ENCODE results near the gene PAX7. TPM values are rescaled to one million over a fixed set of nuclear protein-coding genes. Genes with fewer than 3 reads are reported as not detected.

PAX7 gene
- polyA plus RNA-seq, 1 donor from 2014 or later: not detected

GRCh38 chr1:18603212-18603852 lies 27.3 kb upstream of the PAX7 start:
- TF ChIP-seq CTCF (IDR thresholded peaks at IDR 0.05; ENCODE audit: poor library complexity, severe bottlenecking) (no peak), TAF1 (IDR thresholded peaks at IDR 0.05; ENCODE audit: low read depth) (no peak), REST (IDR thresholded peaks at IDR 0.05; ENCODE audit: borderline replicate concordance) (no peak), EZH2 (IDR thresholded peaks at IDR 0.05; ENCODE audit: borderline replicate concordance, insufficient read depth, low read length, poor library complexity, severe bottlenecking) (no peak), EP300 (conservative IDR thresholded peaks at IDR 0.05; ENCODE audit: poor library complexity, severe bottlenecking) (no peak), RAD21 (conservative IDR thresholded peaks at IDR 0.05) (no peak), SMC3 (conservative IDR thresholded peaks at IDR 0.05; ENCODE audit: poor library complexity) (no peak), MXI1 (conservative IDR thresholded peaks at IDR 0.05; ENCODE audit: poor library complexity, severe bottlenecking) (no peak), POLR2AphosphoS5 (IDR thresholded peaks at IDR 0.05) (no peak)
- Histone ChIP-seq H3K27me3 (ENCODE audit: insufficient read depth, low read depth, low read length) (no peaks in the 10 kb centered on the region), H3K4me2 (ENCODE audit: low read length) (no peak overlapping the region), H3F3A (ENCODE audit: insufficient read depth, low read length, poor library complexity, severe bottlenecking) (no peaks in the 10 kb centered on the region), H2AFZ (ENCODE audit: low read depth, low read length) (no peak overlapping the region), H3K9me2 (ENCODE audit: insufficient read depth, low read length) (no peaks in the 10 kb centered on the region), H4K20me1 (ENCODE audit: insufficient read depth) (no peaks in the 10 kb centered on the region), H3K79me2 (replicated peaks; ENCODE audit: insufficient read depth, low read length) (no peaks in the 10 kb centered on the region), H3K4me3 (ENCODE audit: low read length) (no peak overlapping the region), H3K27ac (ENCODE audit: low read length) (no peak overlapping the region), H3K36me3 (ENCODE audit: insufficient read depth, low read length) (no peaks in the 10 kb centered on the region), H3K9ac (ENCODE audit: low read length) (no peak overlapping the region), H3K9me3 (ENCODE audit: low read length) (no peaks in the 10 kb centered on the region)

- no peaks in the 10 kb centered on the region for H3K9me3 ChIP-seq (ENCODE audit: low read length)
- H3K27ac ChIP-seq (ENCODE audit: low read length): no peak overlapping the region
- H3F3A ChIP-seq (ENCODE audit: insufficient read depth, low read length, poor library complexity, severe bottlenecking): no peaks in the 10 kb centered on the region
- H3K4me3 ChIP-seq (ENCODE audit: low read length): no peak overlapping the region
- no peaks in the 10 kb centered on the region for H3K27me3 ChIP-seq (ENCODE audit: insufficient read depth, low read depth, low read length)
- no peaks in the 10 kb centered on the region for H3K36me3 ChIP-seq (ENCODE audit: insufficient read depth, low read length)
- no peak overlapping the region for H2AFZ ChIP-seq (ENCODE audit: low read depth, low read length)
- no peaks in the 10 kb centered on the region for H3K79me2 ChIP-seq (replicated peaks; ENCODE audit: insufficient read depth, low read length)
- H3K9ac ChIP-seq (ENCODE audit: low read length): no peak overlapping the region
- no peaks in the 10 kb centered on the region for H4K20me1 ChIP-seq (ENCODE audit: insufficient read depth)
- no peaks in the 10 kb centered on the region for H3K9me2 ChIP-seq (ENCODE audit: insufficient read depth, low read length)
- no peak for TF ChIP-seq EP300 (conservative IDR thresholded peaks at IDR 0.05; ENCODE audit: poor library complexity, severe bottlenecking)
- TF ChIP-seq REST (IDR thresholded peaks at IDR 0.05; ENCODE audit: borderline replicate concordance): no peak
- TF ChIP-seq POLR2AphosphoS5 (IDR thresholded peaks at IDR 0.05): no peak
- TF ChIP-seq MXI1 (conservative IDR thresholded peaks at IDR 0.05; ENCODE audit: poor library complexity, severe bottlenecking): no peak
- no peak overlapping the region for H3K4me2 ChIP-seq (ENCODE audit: low read length)
Measured at GRCh38 chr1:18606443-18607288, 24.0 kb upstream of the PAX7 start.
